Ectodermal cell (in vitro differentiated cells): Measurements from ENCODE around the gene GABRR2.

Experiments
- H3K27ac ChIP-seq: 2 replicates; pipeline ENCODE4 v1.7.0; 2013; ENCODE audit warnings: mild to moderate bottlenecking, low read depth, low read length; ENCODE audit not compliant: insufficient read depth, poor library complexity, severe bottlenecking
- H3K27me3 ChIP-seq: 2 replicates; pipeline ENCODE4 v1.7.0; 2013; ENCODE audit warnings: mild to moderate bottlenecking, low read length; ENCODE audit not compliant: insufficient read depth, control insufficient read depth, poor library complexity, severe bottlenecking
- H3K36me3 ChIP-seq: one replicate; pipeline ENCODE4 v1.7.0; 2013; ENCODE audit warnings: low read length; ENCODE audit not compliant: control insufficient read depth, insufficient read depth
- H3K4me1 ChIP-seq: one replicate; pipeline ENCODE4 v1.7.0; 2013; ENCODE audit warnings: low read length; ENCODE audit not compliant: control insufficient read depth, insufficient read depth
- H3K4me3 ChIP-seq: 2 replicates; pipeline ENCODE4 v1.7.0; 2013; ENCODE audit warnings: low read depth, low read length, control low read depth; ENCODE audit not compliant: insufficient read depth
- H3K9me3 ChIP-seq: 2 replicates; pipeline ENCODE4 v1.7.0; 2013; ENCODE audit warnings: mild to moderate bottlenecking, low read length, moderate library complexity; ENCODE audit not compliant: control insufficient read depth
- WGBS, 2 experiments: methylation state at CpG; one replicate each; pipeline ENCODE4 v1.1.7; 2013; ENCODE audit warnings: missing lambda C conversion rate in 2 of 2; 5-methylcytosine and 5-hydroxymethylcytosine counted together

The GABRR2 gene

DNA sequence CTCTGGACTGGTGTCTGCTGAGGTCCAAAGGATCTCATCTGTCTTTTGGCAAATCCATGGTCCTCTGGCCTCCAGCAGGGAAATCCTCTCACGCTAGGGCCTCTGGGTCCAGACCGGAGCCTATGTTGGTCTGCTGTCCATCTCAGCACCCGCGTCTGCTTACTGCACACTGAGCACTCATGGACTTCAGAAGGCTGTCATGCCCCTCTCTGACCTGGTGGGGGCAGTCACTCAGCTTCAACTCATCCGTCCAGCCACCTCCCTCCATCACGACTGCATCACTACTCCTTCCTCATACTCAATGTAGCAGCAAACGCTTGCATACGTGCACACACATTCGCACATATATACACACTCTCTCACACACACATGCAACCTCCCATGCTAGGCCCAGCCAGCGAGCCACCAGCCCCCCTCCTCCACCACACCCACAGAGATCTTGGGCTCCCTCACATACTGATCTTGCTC is 33.3 kb downstream of the GABRR2 start:
- no peaks in the 10 kb centered on the region for H3K36me3 ChIP-seq
- no peaks in the 10 kb centered on the region for H3K27me3 ChIP-seq
- H3K4me1 ChIP-seq: peaks cover 13% of the 10 kb centered on the region
- no peak overlapping the region for H3K27ac ChIP-seq
- WGBS, 2 experiments: 67 to 70% methylated on average over 10 of the region's 10 CpGs
- H3K4me3 ChIP-seq: no peak overlapping the region
- no peaks in the 10 kb centered on the region for H3K9me3 ChIP-seq

DNA sequence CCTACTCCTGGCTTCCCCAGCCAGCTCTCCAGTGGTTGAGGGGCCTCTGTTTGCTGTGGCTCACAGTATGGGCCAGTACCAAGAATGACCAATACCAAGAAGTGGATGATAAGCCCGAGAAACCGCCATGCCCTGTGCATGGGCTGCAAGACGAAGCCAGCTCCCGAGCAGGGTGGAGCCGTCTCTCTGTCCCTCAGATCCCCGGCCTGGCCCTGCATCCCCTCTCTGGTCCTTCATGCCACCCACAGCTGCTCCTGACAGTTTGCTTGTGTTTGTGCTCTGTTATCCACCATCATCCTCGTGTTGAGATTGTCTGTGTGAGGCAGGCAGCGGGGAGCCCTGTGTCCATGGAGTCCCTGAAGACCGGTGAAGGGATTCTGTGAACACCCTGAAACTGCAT is 36.1 kb downstream of the GABRR2 start:
- 92 to 93% methylated on average over 9 of the region's 9 CpGs for WGBS, 2 experiments
- H3K4me1 ChIP-seq: no peaks in the 10 kb centered on the region

DNA sequence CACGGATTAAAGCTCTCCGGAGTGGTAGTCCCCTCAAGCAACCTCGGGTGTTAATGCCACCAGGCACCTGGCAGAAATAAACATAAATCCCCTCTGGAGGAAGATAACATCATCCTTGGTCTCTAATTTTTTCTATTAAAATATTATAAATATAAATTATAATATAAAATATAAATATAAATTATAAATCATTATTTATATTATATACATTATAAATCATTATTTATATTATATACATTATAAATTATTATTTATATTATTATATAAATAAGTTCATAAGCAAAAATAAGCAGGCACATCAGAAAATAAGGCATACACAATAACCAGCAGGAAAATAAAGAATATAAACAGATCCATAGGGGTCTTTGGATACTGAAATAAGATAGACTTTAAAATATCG is 39.2 kb downstream of the GABRR2 start:
- Histone ChIP-seq H3K27me3 (no peaks in the 10 kb centered on the region), H3K9me3 (no peaks in the 10 kb centered on the region), H3K36me3 (no peaks in the 10 kb centered on the region), H3K4me3 (no peak overlapping the region), H3K4me1 (no peaks in the 10 kb centered on the region), H3K27ac (no peak overlapping the region)
- 98 to 99% methylated on average over 3 to 4 of the region's 4 CpGs for WGBS, 2 experiments

More for the DNA sequence above, 36.1 kb downstream of the GABRR2 start:
- no peaks in the 10 kb centered on the region for H3K27me3 ChIP-seq
- H3K27ac ChIP-seq: no peak overlapping the region
- no peak overlapping the region for H3K4me3 ChIP-seq
- no peaks in the 10 kb centered on the region for H3K9me3 ChIP-seq
- no peaks in the 10 kb centered on the region for H3K36me3 ChIP-seq

DNA sequence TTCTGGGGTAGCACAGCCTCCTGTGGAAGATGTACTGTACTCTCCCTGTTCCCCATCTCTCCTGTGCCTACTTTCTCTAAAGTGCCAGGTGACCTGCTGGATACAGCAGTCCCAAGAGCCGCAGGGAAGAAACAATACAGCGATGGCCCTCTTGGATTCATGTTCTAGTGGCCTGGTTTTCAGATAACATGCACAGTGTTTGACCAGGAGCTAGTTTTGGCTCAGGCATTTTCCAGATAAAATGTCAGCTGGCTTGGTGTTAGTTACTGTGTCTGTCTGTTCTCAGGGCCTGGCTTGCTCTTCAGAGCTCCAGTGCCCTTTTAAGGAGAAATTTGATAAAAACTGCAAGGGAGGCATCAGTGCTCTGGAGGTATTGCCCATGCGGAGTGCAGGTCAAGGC is 41.3 kb downstream of the GABRR2 start:
- Histone ChIP-seq H3K27ac (no peak overlapping the region), H3K27me3 (no peaks in the 10 kb centered on the region), H3K4me3 (no peak overlapping the region), H3K4me1 (no peaks in the 10 kb centered on the region), H3K9me3 (no peaks in the 10 kb centered on the region), H3K36me3 (no peaks in the 10 kb centered on the region)
- WGBS, 2 experiments: 96 to 97% methylated on average over 3 of the region's 3 CpGs

DNA sequence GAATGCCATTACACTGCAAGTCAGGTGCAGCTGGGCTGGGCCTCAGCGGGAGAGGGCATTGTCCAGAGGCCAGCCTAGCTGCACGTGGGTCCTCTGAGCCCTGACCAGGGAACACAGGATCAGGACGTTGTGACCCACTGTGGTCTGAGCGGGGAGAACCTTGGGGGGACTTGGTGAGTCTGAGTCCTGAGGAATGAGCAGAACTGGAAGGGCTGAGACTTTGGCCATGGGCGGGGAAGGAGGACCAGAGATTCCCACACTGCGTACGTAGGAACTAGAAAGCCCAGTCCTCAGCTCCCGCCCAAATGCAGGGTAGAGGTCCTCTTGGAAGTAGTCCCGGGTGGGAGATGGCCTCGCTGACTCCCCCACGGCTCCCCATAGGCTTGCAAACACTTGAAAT is 42.5 kb downstream of the GABRR2 start:
- no peak overlapping the region for H3K4me3 ChIP-seq
- no peaks in the 10 kb centered on the region for H3K27me3 ChIP-seq
- no peaks in the 10 kb centered on the region for H3K4me1 ChIP-seq
- no peaks in the 10 kb centered on the region for H3K9me3 ChIP-seq
- WGBS, 2 experiments: 91 to 93% methylated on average over 11 of the region's 11 CpGs
- no peak overlapping the region for H3K27ac ChIP-seq
- H3K36me3 ChIP-seq: no peaks in the 10 kb centered on the region

DNA sequence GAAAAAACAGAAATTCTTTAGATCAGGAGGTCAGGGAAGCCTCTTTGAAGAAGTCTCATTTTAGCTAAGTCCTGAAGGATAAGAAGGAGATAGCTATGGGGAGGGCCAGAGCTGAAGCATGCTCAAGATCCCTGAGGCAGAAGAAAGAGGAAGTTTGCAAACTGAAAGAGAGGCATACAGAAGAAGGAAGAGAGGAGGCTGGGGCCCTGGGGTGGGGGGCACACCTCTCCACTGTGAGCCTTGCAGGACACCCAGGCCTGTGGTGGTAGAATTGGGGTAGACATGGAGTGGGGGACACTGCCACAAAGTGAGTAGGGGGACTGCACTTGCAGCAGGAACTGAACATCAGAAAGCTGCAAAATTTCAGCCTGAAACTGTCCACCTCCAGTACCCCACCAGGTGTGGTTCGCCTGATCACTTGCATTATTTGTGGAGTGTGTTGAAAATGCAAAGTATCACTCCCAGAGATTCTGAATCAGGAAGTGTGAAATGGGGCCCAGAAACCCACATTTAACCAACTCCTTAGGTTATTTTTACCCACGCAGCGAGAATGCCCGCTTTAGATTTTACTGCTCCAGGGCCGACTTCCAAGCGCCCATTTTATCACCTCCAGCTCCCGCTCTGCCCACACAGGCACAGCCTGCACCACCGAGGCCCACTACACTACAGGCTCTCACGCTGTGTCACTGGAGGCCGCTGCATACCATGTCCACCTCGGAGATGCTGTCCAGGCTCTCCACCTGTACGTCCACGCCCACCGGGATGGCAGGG is 44.0 kb downstream of the GABRR2 start:
- H3K27me3 ChIP-seq: no peaks in the 10 kb centered on the region
- 94 to 97% methylated on average over 13 to 14 of the region's 14 CpGs for WGBS, 2 experiments
- H3K4me3 ChIP-seq: no peak overlapping the region
- no peak overlapping the region for H3K27ac ChIP-seq
- H3K36me3 ChIP-seq: no peaks in the 10 kb centered on the region
- H3K9me3 ChIP-seq: no peaks in the 10 kb centered on the region
- H3K4me1 ChIP-seq: no peaks in the 10 kb centered on the region

DNA sequence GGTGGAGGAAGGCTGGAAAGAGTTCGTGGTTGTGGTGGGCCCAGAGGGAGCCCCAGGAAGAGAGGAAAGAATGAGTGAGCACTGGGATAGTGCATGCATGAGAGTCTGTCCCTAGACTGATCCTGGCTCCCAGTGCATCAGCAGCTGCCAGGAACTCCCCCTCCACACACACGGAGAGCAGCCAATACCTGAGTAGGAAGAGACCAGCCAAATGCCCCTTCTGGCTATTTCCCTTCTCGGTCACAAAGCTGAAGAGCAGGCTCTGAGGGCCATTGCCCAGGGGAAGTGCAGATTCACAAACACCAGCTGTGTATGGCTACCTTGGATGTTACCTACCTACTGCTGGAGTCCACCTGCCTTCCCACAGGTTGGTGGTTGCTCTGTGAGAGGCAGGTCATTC is 45.1 kb downstream of the GABRR2 start:
- H3K27ac ChIP-seq: no peak overlapping the region
- WGBS, 2 experiments: 80 to 83% methylated on average over 3 of the region's 3 CpGs

DNA sequence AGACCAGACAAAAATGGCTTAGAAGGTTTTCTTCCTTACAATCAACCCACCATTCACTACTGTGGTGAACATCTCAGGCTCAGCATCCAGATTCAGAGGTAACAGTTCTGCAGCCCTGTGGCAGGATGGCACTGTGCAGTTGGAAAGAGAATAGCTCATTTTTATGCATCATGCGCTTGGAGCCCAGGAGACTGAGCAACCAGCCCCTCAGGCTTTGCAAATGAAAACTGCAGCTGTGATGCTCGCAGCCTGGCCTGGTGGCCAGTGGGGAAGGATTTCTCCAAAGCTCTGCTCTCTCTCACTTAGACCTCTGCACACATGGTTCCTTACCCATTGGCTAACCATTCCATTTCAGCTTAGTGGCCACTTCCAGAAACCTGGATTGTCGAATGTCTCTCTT is 45.8 kb downstream of the GABRR2 start:
- no peaks in the 10 kb centered on the region for H3K27me3 ChIP-seq
- no peaks in the 10 kb centered on the region for H3K36me3 ChIP-seq
- H3K27ac ChIP-seq: no peak overlapping the region
- no peaks in the 10 kb centered on the region for H3K9me3 ChIP-seq
- no peak overlapping the region for H3K4me3 ChIP-seq
- no peaks in the 10 kb centered on the region for H3K4me1 ChIP-seq
- WGBS, 2 experiments: 95 to 96% methylated on average over 3 of the region's 3 CpGs

More for the DNA sequence above, 45.1 kb downstream of the GABRR2 start:
- no peaks in the 10 kb centered on the region for H3K9me3 ChIP-seq
- H3K27me3 ChIP-seq: no peaks in the 10 kb centered on the region
- H3K4me1 ChIP-seq: no peaks in the 10 kb centered on the region
- H3K4me3 ChIP-seq: no peak overlapping the region
- H3K36me3 ChIP-seq: no peaks in the 10 kb centered on the region

DNA sequence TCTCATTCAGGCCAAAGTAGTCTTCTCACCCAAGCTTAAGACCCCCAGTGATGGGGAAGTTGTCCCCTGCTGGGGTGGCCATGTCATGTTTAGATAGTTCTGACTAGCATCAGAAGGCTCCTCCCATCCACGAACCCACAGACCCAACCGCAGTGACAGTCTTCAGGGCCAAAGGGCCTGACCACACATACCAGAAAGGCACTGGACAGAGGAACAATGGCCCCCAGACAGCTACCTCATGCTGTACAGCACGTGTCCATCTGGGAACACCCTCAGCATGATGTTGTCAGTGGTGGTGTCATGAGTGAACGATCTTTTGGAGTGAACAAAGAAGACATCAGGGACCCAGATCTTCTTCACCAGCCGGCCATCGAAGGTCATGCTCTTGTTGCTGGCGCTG is 46.3 kb downstream of the GABRR2 start:
- no peak overlapping the region for H3K27ac ChIP-seq
- H3K4me1 ChIP-seq: no peaks in the 10 kb centered on the region
- no peaks in the 10 kb centered on the region for H3K27me3 ChIP-seq
- WGBS, 2 experiments: 91 to 94% methylated on average over 7 of the region's 7 CpGs
- H3K4me3 ChIP-seq: no peak overlapping the region
- no peaks in the 10 kb centered on the region for H3K9me3 ChIP-seq
- H3K36me3 ChIP-seq: no peaks in the 10 kb centered on the region

DNA sequence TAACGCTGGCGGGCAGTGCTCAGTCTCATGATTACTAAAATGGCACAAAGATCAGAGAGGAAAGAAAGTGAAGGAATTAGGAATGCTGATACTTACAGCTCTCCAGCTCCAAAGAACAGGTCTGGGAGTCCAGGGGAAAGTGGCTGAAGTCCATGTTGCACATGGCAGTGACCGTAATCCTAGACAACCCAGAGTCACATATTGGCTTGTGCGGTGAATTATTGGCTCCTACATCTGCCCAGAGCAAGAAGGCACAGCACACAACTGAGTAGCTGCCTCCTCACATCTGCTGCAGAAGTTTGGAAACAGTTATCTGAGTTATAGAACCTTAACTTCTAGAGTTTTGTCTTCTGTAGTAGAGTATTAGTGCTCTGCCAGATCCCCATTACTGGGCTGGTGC is 47.2 kb downstream of the GABRR2 start:
- H3K9me3 ChIP-seq: no peaks in the 10 kb centered on the region
- no peak overlapping the region for H3K27ac ChIP-seq

More for the DNA sequence above, 47.2 kb downstream of the GABRR2 start:
- Histone ChIP-seq H3K4me3 (no peak overlapping the region), H3K36me3 (no peaks in the 10 kb centered on the region), H3K4me1 (no peaks in the 10 kb centered on the region), H3K27me3 (no peaks in the 10 kb centered on the region)
- 89 to 90% methylated on average over 4 of the region's 4 CpGs for WGBS, 2 experiments
